Inflammatory macrophage treated with lipopolysaccharide for 1 hour (primary cell): ENCODE results near the gene TNS4.

ENCODE experiments used
- DNase-seq, 2 donors: peaks; one replicate each; pipeline ENCODE4 v3.0.0-alpha.2; 2020 to 2022

TNS4 gene

GRCh38 chr17:40432864-40433528, 68.4 kb downstream of the TNS4 start:
- no peak for DNase-seq

- no peak for DNase-seq
Observed at GRCh38 chr17:40431231-40431602, 70.2 kb downstream of the TNS4 start.

- DNase-seq, result no peak
Observed at GRCh38 chr17:40430272-40431230, 70.9 kb downstream of the TNS4 start.

GRCh38 chr17:40427002-40427491, 74.4 kb downstream of the TNS4 start:
- DNase-seq, result no peak
